Trophoblast cell (in vitro differentiated cells and primary cell): Measurements from ENCODE around the gene FCHSD2.

ENCODE experiments used
- DNase-seq, 2 donors: peaks; one replicate each; pipeline ENCODE4 v3.0.0-alpha.2; 2016
- H2AFZ ChIP-seq: 2 replicates; pipeline ENCODE4 v1.6.1; 2013; ENCODE audit warnings: low read length, moderate library complexity, mild to moderate bottlenecking; ENCODE audit not compliant: insufficient read depth, poor library complexity
- H2AK5ac ChIP-seq: 2 replicates; pipeline ENCODE4 v1.6.1; 2013; ENCODE audit warnings: mild to moderate bottlenecking, low read length
- H2BK120ac ChIP-seq: 2 replicates; pipeline ENCODE4 v1.6.1; 2013; ENCODE audit warnings: low read length, mild to moderate bottlenecking, moderate library complexity; ENCODE audit not compliant: insufficient read depth, poor library complexity
- H2BK12ac ChIP-seq: 2 replicates; pipeline ENCODE4 v1.6.1; 2013; ENCODE audit warnings: mild to moderate bottlenecking, low read length, moderate library complexity
- H2BK5ac ChIP-seq: 2 replicates; pipeline ENCODE4 v1.6.1; 2013; ENCODE audit warnings: low read length, low read depth, moderate library complexity, mild to moderate bottlenecking; ENCODE audit not compliant: poor library complexity
- H3K14ac ChIP-seq: 2 replicates; pipeline ENCODE4 v1.6.1; 2013; ENCODE audit warnings: mild to moderate bottlenecking, low read length
- H3K18ac ChIP-seq: 2 replicates; pipeline ENCODE4 v1.6.1; 2013; ENCODE audit warnings: mild to moderate bottlenecking, low read length
- H3K23ac ChIP-seq: 2 replicates; pipeline ENCODE4 v1.6.1; 2013; ENCODE audit warnings: low read length
- H3K27ac ChIP-seq: 2 replicates; pipeline ENCODE4 v1.5.1; 2013; ENCODE audit warnings: low read depth, mild to moderate bottlenecking, inconsistent platforms, low read length, moderate library complexity
- H3K27me3 ChIP-seq: 2 replicates; pipeline ENCODE4 v1.6.1; 2013; ENCODE audit warnings: inconsistent platforms, mild to moderate bottlenecking, low read length, moderate library complexity; ENCODE audit not compliant: insufficient read depth
- H3K36me3 ChIP-seq, 2 experiments: 1 replicate in 1 of 2; 2 replicates in 1 of 2; pipeline ENCODE4 v1.6.1; 2013; ENCODE audit warnings: low read length in 2 of 2, mild to moderate bottlenecking in 2 of 2, moderate library complexity in 1 of 2; ENCODE audit not compliant: insufficient read depth in 2 of 2, control insufficient read depth in 1 of 2
- H3K4ac ChIP-seq: 2 replicates; pipeline ENCODE4 v1.6.1; 2013; ENCODE audit warnings: low read depth, mild to moderate bottlenecking, low read length, moderate library complexity
- H3K4me1 ChIP-seq, 2 experiments: 1 replicate in 1 of 2; 2 replicates in 1 of 2; pipeline ENCODE4 v1.6.1; 2013; ENCODE audit warnings: low read length in 2 of 2, mild to moderate bottlenecking in 2 of 2, moderate library complexity in 1 of 2; ENCODE audit not compliant: insufficient read depth in 2 of 2, control insufficient read depth in 1 of 2
- H3K4me2 ChIP-seq: 2 replicates; pipeline ENCODE4 v1.6.1; 2013; ENCODE audit warnings: inconsistent platforms, mild to moderate bottlenecking, low read length, moderate library complexity
- H3K4me3 ChIP-seq: 2 replicates; pipeline ENCODE4 v1.5.1; 2013; ENCODE audit warnings: mild to moderate bottlenecking, low read depth, low read length, inconsistent platforms
- H3K79me1 ChIP-seq: one replicate; pipeline ENCODE4 v1.6.1; 2013; ENCODE audit warnings: low read length
- H3K79me2 ChIP-seq: 2 replicates; pipeline ENCODE4 v1.6.1; 2013; ENCODE audit warnings: low read length, mild to moderate bottlenecking; ENCODE audit not compliant: control insufficient read depth, insufficient read depth, poor library complexity
- H3K9ac ChIP-seq: 2 replicates; pipeline ENCODE4 v1.6.1; 2013; ENCODE audit warnings: mild to moderate bottlenecking, low read length
- H3K9me3 ChIP-seq: 2 replicates; pipeline ENCODE4 v1.6.1; 2013; ENCODE audit warnings: low read depth, mild to moderate bottlenecking, control low read depth, inconsistent platforms, low read length; ENCODE audit not compliant: insufficient read depth
- H4K12ac ChIP-seq: 2 replicates; pipeline ENCODE4 v1.6.1; 2013; ENCODE audit warnings: low read depth, mild to moderate bottlenecking, low read length, moderate library complexity
- H4K8ac ChIP-seq: 2 replicates; pipeline ENCODE4 v1.6.1; 2013; ENCODE audit warnings: low read depth, mild to moderate bottlenecking, low read length, moderate library complexity
- H4K91ac ChIP-seq: one replicate; pipeline ENCODE4 v1.6.1; 2013; ENCODE audit warnings: low read depth, mild to moderate bottlenecking, low read length, moderate library complexity
- WGBS: extraction: QIAGEN DNeasy Blood & Tissue Kit; methylation state at CpG from one replicate; pipeline ENCODE4 v1.1.7; 2013; ENCODE audit warnings: missing lambda C conversion rate; ENCODE audit not compliant: insufficient read length, insufficient coverage; ENCODE audit errors: extremely low coverage; 5-methylcytosine and 5-hydroxymethylcytosine counted together

FCHSD2 gene

GRCh38 chr11:73156686-73157085 is 14.6 kb upstream of the FCHSD2 start:
- no peak for DNase-seq

GRCh38 chr11:73156114-73156513 is 14.0 kb upstream of the FCHSD2 start:
- Histone ChIP-seq H2AK5ac (no peak overlapping the region), H2AFZ (no peak overlapping the region), H2BK12ac (no peak overlapping the region), H2BK5ac (no peak overlapping the region), H3K23ac (no peak overlapping the region), H3K27ac (no peak overlapping the region), H2BK120ac (no peak overlapping the region), H3K36me3 (no peaks in the 10 kb centered on the region), H3K27me3 (no peaks in the 10 kb centered on the region), H3K4ac (no peak overlapping the region), H3K9ac (no peak overlapping the region), H4K8ac (no peak overlapping the region), H4K12ac (no peak overlapping the region), H4K91ac (no peak overlapping the region), H3K18ac (no peak overlapping the region), H3K9me3 (no peaks in the 10 kb centered on the region), H3K14ac (no peak overlapping the region), H3K79me1 (peaks cover 2% of the 10 kb centered on the region), H3K4me3 (no peak overlapping the region), H3K4me1 (peaks cover 21 to 31% of the 10 kb centered on the region in 2 experiments), H3K79me2 (no peaks in the 10 kb centered on the region), H3K4me2 (no peak overlapping the region)
- DNase-seq: no peak
- WGBS: no CpG with 5 or more reads among the region's 1 CpG

More at GRCh38 chr11:73156686-73157085, 14.6 kb upstream of the FCHSD2 start:
- H3K14ac ChIP-seq: no peak overlapping the region
- H2BK12ac ChIP-seq: no peak overlapping the region
- H3K27me3 ChIP-seq: no peaks in the 10 kb centered on the region
- H3K4me1 ChIP-seq: peaks cover 21 to 31% of the 10 kb centered on the region in 2 experiments
- H4K8ac ChIP-seq: no peak overlapping the region
- H3K18ac ChIP-seq: no peak overlapping the region
- H4K12ac ChIP-seq: no peak overlapping the region
- H4K91ac ChIP-seq: no peak overlapping the region
- no peak overlapping the region for H3K9ac ChIP-seq
- H3K4me2 ChIP-seq: no peak overlapping the region
- no peak overlapping the region for H3K4me3 ChIP-seq
- no peak overlapping the region for H3K27ac ChIP-seq
- H3K4ac ChIP-seq: no peak overlapping the region
- no peak overlapping the region for H2AK5ac ChIP-seq
- no peaks in the 10 kb centered on the region for H3K79me2 ChIP-seq
- peaks cover 2% of the 10 kb centered on the region for H3K79me1 ChIP-seq
- no peak overlapping the region for H2BK5ac ChIP-seq
- H3K36me3 ChIP-seq: no peaks in the 10 kb centered on the region
- H3K23ac ChIP-seq: no peak overlapping the region
- WGBS: no CpG with 5 or more reads among the region's 2 CpGs
- no peak overlapping the region for H2BK120ac ChIP-seq
- H3K9me3 ChIP-seq: no peaks in the 10 kb centered on the region
- peak overlapping the region; percentile 2 for H2AFZ ChIP-seq

- Histone ChIP-seq H2BK120ac (no peak overlapping the region), H3K27ac (no peak overlapping the region), H4K12ac (no peak overlapping the region), H2AFZ (no peak overlapping the region), H3K79me2 (no peaks in the 10 kb centered on the region), H3K23ac (no peak overlapping the region), H2BK5ac (no peak overlapping the region), H3K27me3 (no peaks in the 10 kb centered on the region), H3K4me1 (peaks cover 17 to 28% of the 10 kb centered on the region in 2 experiments), H4K8ac (no peak overlapping the region), H3K36me3 (no peaks in the 10 kb centered on the region), H3K4me3 (no peak overlapping the region), H2AK5ac (no peak overlapping the region), H3K18ac (no peak overlapping the region), H3K14ac (no peak overlapping the region), H3K4me2 (no peak overlapping the region), H3K9ac (no peak overlapping the region), H4K91ac (no peak overlapping the region), H3K79me1 (peaks cover 2% of the 10 kb centered on the region), H3K4ac (no peak overlapping the region), H2BK12ac (no peak overlapping the region), H3K9me3 (no peaks in the 10 kb centered on the region)
- no peak for DNase-seq
- WGBS: no CpG with 5 or more reads among the region's 4 CpGs
Observed at GRCh38 chr11:73155102-73155501, 13.0 kb upstream of the FCHSD2 start.

GRCh38 chr11:73154178-73154577 is 12.1 kb upstream of the FCHSD2 start:
- DNase-seq: no peak
- peaks cover 13 to 22% of the 10 kb centered on the region in 2 experiments for H3K4me1 ChIP-seq
- H3K18ac ChIP-seq: no peak overlapping the region
- H2BK120ac ChIP-seq: no peak overlapping the region
- H2BK12ac ChIP-seq: no peak overlapping the region
- H4K8ac ChIP-seq: no peak overlapping the region
- H4K12ac ChIP-seq: no peak overlapping the region
- no peak overlapping the region for H3K27ac ChIP-seq
- no peak overlapping the region for H3K4me3 ChIP-seq
- WGBS: no CpG with 5 or more reads among the region's 3 CpGs
- H3K14ac ChIP-seq: no peak overlapping the region
- H3K9me3 ChIP-seq: no peaks in the 10 kb centered on the region
- H4K91ac ChIP-seq: no peak overlapping the region
- no peaks in the 10 kb centered on the region for H3K27me3 ChIP-seq
- H3K36me3 ChIP-seq: no peaks in the 10 kb centered on the region
- no peak overlapping the region for H3K9ac ChIP-seq
- H3K4me2 ChIP-seq: no peak overlapping the region
- H2BK5ac ChIP-seq: no peak overlapping the region
- H3K4ac ChIP-seq: no peak overlapping the region
- peaks cover 2% of the 10 kb centered on the region for H3K79me1 ChIP-seq
- no peaks in the 10 kb centered on the region for H3K79me2 ChIP-seq
- H2AK5ac ChIP-seq: no peak overlapping the region
- H2AFZ ChIP-seq: no peak overlapping the region
- no peak overlapping the region for H3K23ac ChIP-seq
